ENCODE results near the gene PPP1R27.

PPP1R27 gene

GRCh38 chr17:81819708-81820107 is 15.1 kb downstream of the PPP1R27 start:
- DNase-seq = no peak

GRCh38 chr17:81817758-81818147 is 17.1 kb downstream of the PPP1R27 start:
- DNase-seq = no peak

- DNase-seq = no peak
Measured at GRCh38 chr17:81815646-81815986, 19.2 kb downstream of the PPP1R27 start.

- DNase-seq = no peak
Measured at GRCh38 chr17:81814748-81815645, 19.9 kb downstream of the PPP1R27 start.

GRCh38 chr17:81813861-81814683 is 20.8 kb downstream of the PPP1R27 start:
- DNase-seq = no peak

- no peak for DNase-seq
Measured at GRCh38 chr17:81813371-81813684, 21.5 kb downstream of the PPP1R27 start.

GRCh38 chr17:81812571-81813370 is 22.1 kb downstream of the PPP1R27 start:
- DNase-seq = no peak

GRCh38 chr17:81811705-81812570 is 22.9 kb downstream of the PPP1R27 start:
- no peak for DNase-seq

- no peak for DNase-seq
Measured at GRCh38 chr17:81810892-81811704, 23.8 kb downstream of the PPP1R27 start.

GRCh38 chr17:81810476-81810875 is 24.4 kb downstream of the PPP1R27 start:
- DNase-seq = no peak

- DNase-seq = no peak
Measured at GRCh38 chr17:81809556-81809998, 25.3 kb downstream of the PPP1R27 start.

GRCh38 chr17:81808778-81809555 is 25.9 kb downstream of the PPP1R27 start:
- no peak for DNase-seq

GRCh38 chr17:81807839-81808238 is 27.0 kb downstream of the PPP1R27 start:
- DNase-seq = no peak

- DNase-seq = no peak
Measured at GRCh38 chr17:81807210-81807719, 27.6 kb downstream of the PPP1R27 start.

GRCh38 chr17:81806461-81807209 is 28.2 kb downstream of the PPP1R27 start:
- no peak for DNase-seq

GRCh38 chr17:81805707-81806460 is 29.0 kb downstream of the PPP1R27 start:
- no peak for DNase-seq

- DNase-seq = no peak
Measured at GRCh38 chr17:81804559-81805399, 30.1 kb downstream of the PPP1R27 start.

Measured in right forelimb (tissue), 1 donor.